AG04450 (cell line): ENCODE data around the gene VWA2. TPM values are rescaled to one million over a fixed set of nuclear protein-coding genes. Genes with fewer than 3 reads are reported as not detected.

Source experiments
- CTCF ChIA-PET: fragments of 300-600, 350-600 bp; formaldehyde crosslinking; extraction: SDS; loops from one replicate; lab custom pipeline; 2022; ENCODE audit warnings: antibody characterized with exemption, inconsistent platforms; lab: Charles Lee
- POLR2A ChIA-PET: fragments of 350-600 bp; formaldehyde crosslinking; extraction: SDS; loops from one replicate; lab custom pipeline; 2021; ENCODE audit warnings: antibody characterized with exemption, inconsistent platforms; lab: Yijun Ruan, JAX
- DNase-seq: peaks from one replicate; pipeline ENCODE4 v3.0.0-alpha.2; 2011; ENCODE audit warnings: low read depth, low spot score
- H3K27ac ChIP-seq: one replicate; pipeline ENCODE4 v1.5.1; 2012; ENCODE audit warnings: low read depth, low read length, control low read depth
- H3K27me3 ChIP-seq: one replicate; pipeline ENCODE4 v1.6.0; 2012; ENCODE audit warnings: low read length; ENCODE audit not compliant: control insufficient read depth, insufficient read depth
- H3K4me3 ChIP-seq: 2 replicates; pipeline ENCODE4 v1.5.1; 2011; ENCODE audit warnings: mild to moderate bottlenecking, low read depth, low read length, control low read depth
- H3K9me3 ChIP-seq: 2 replicates; pipeline ENCODE4 v1.5.1; 2012; ENCODE audit warnings: low read length; ENCODE audit not compliant: control insufficient read depth, insufficient read depth
- polyA plus RNA-seq: library from polyadenylated mRNA; depleted of rRNA; stranded (reverse); fragments of >200 nt; gene quantifications from 2 replicates; pipeline ENCODE4 v1.2.3, GENCODE V29; 2011
- TF ChIP-seq, protein P1 (sequence below): IDR thresholded peaks from 2 replicates; pipeline ENCODE4 v1.5.1; 2011; ENCODE audit warnings: low read depth, low read length, control low read depth, inconsistent platforms

The VWA2 gene
- polyA plus RNA-seq, 1 experiment, result not detected

DNA sequence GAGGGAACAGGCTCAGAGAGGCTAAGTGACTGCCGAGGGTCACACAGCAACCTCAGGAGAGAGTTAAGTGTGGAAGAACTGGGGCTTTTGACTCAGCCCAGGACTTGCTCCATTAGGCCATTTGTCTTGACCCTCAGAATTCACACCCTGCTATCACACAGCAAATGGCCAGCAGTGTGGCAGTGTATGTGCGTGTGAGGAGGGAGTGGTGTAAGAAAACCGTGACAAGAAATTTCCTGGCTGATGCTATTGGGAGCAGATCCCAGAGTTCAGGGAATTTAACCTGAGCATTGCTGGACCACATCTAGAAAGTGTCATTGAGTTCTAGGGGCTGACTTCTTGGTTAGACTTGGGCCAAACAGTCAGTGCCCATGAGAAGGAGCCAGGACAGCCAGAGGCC lies 18.4 kb downstream of the VWA2 start:
- CTCF ChIA-PET, result no interaction called here

DNA sequence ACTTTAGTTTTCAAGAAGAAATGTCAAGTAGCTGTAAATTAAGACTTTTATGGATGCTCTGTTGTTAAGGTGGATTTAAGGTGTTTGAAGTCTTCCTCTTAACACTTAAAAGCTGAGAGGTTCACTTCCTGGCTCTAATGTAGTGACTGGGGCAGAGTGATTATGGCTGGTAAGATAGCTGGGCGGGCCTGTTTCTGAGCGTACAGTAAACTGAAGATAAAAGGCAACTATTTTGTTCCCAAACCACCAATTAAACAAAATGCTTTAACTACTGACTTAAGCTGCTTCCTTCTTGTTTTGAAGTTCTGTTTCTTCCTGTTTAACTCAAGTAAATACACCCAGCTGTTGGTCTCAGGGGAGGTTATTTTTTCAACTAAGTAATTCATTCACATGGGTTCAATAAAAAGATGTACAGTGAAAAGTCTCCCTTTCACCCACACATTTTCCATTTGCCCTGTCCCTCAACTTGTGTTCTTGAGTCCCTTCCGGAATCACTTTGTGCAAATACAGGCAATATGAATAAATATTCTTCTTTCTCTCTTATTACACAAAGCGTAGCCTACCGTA lies 19.3 kb downstream of the VWA2 start:
- CTCF ChIA-PET, result interaction anchor here (0.6 to 0.9 kb wide), 3 partner anchors 9 to 46 kb away, joined by 3 read pairs; no protein-coding TSS in a partner anchor

More for the DNA sequence above, 18.4 kb downstream of the VWA2 start:
- no peak overlapping the region for H3K27ac ChIP-seq
- no peaks in the 10 kb centered on the region; the same call in 1 of the 2 replicates for H3K9me3 ChIP-seq
- no peak for DNase-seq
- no peak overlapping the region for H3K4me3 ChIP-seq
- H3K27me3 ChIP-seq, result no peaks in the 10 kb centered on the region
- TF ChIP-seq, protein P1, sequence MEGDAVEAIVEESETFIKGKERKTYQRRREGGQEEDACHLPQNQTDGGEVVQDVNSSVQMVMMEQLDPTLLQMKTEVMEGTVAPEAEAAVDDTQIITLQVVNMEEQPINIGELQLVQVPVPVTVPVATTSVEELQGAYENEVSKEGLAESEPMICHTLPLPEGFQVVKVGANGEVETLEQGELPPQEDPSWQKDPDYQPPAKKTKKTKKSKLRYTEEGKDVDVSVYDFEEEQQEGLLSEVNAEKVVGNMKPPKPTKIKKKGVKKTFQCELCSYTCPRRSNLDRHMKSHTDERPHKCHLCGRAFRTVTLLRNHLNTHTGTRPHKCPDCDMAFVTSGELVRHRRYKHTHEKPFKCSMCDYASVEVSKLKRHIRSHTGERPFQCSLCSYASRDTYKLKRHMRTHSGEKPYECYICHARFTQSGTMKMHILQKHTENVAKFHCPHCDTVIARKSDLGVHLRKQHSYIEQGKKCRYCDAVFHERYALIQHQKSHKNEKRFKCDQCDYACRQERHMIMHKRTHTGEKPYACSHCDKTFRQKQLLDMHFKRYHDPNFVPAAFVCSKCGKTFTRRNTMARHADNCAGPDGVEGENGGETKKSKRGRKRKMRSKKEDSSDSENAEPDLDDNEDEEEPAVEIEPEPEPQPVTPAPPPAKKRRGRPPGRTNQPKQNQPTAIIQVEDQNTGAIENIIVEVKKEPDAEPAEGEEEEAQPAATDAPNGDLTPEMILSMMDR, result no peak
- POLR2A ChIA-PET, result no interaction called here

DNA sequence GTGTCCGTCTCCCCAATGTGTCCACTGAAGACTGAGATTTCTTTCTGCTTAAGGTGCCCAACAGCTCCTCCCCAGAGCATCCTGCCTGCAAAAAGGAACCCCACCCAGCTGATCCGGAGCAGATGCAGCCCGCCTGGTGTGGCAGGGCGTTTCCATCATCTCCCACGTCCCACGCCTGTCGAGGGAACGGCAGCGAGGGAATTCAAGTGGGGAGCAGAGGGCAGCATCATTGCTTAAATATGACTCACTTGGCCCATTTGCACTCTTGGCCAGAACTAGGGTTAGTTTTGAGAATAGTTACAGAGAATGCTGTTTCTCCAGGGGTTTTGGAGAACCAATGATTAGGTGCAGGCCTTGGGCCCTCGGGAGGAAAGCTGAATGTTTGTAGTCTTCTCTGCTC lies 20.8 kb downstream of the VWA2 start:
- DNase-seq, result no peak
- Histone ChIP-seq H3K27me3 (no peaks in the 10 kb centered on the region), H3K9me3 (no peaks in the 10 kb centered on the region; the same call in 1 of the 2 replicates), H3K27ac (no peak overlapping the region), H3K4me3 (no peak overlapping the region)
- POLR2A ChIA-PET, result no interaction called here
- TF ChIP-seq, protein P1, result no peak
- CTCF ChIA-PET, result interaction anchor here (0.9 to 1.2 kb wide), 2 partner anchors 12 to 44 kb away, joined by 3 read pairs; no protein-coding TSS in a partner anchor

More for the DNA sequence above, 19.3 kb downstream of the VWA2 start:
- POLR2A ChIA-PET, result no interaction called here
- Histone ChIP-seq H3K9me3 (no peaks in the 10 kb centered on the region; the same call in 1 of the 2 replicates), H3K27me3 (no peaks in the 10 kb centered on the region), H3K4me3 (no peak overlapping the region), H3K27ac (no peak overlapping the region)
- DNase-seq, result no peak
- TF ChIP-seq, protein P1, result no peak

DNA sequence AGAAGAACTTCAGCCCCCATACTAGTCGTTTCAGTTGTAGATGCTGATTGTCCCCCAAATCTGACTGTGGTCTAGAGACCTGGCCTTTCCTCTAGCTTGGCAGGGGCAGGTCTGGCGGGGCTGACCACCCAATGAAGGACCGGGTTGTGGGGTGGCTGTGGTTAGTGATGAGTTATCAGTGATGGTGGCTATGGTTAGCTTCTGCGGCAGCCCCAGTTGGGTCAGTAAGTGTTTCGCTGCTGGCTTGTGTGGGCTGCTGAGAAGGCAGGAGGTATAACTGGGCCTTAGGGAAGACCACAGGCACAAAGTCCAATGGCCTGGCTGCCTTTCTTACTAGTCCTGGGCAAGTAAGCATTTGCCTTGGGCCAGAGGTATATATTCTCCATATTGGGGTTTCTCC lies 21.3 kb downstream of the VWA2 start:
- H3K27me3 ChIP-seq, result no peaks in the 10 kb centered on the region
- TF ChIP-seq, protein P1, result no peak
- ChIA-PET CTCF (interaction anchor here (0.9 to 1.2 kb wide), 2 partner anchors 12 to 44 kb away, joined by 3 read pairs; no protein-coding TSS in a partner anchor), POLR2A (no interaction called here)
- no peak for DNase-seq
- no peak overlapping the region for H3K4me3 ChIP-seq
- no peak overlapping the region for H3K27ac ChIP-seq
- no peaks in the 10 kb centered on the region; the same call in 1 of the 2 replicates for H3K9me3 ChIP-seq

DNA sequence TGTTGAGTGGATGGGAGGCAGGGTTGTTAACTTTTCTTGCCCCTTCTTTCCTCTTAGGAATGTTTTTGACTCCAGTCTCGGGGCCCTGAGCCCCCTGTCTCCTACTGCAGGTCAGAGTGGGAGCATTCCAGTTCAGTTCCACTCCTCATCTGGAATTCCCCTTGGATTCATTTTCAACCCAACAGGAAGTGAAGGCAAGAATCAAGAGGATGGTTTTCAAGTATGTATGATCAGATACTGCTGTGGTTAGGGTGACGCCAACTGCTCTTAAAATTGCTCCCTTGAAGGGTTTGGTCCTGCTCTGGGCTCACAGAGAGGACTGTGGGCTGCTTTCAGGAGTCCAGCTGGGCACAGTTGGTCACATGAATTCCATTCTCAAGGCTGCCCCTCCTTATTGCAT lies 22.0 kb downstream of the VWA2 start:
- no peaks in the 10 kb centered on the region; the same call in 1 of the 2 replicates for H3K9me3 ChIP-seq
- DNase-seq, result no peak
- ChIA-PET POLR2A (no interaction called here), CTCF (interaction anchor here (0.9 to 1.2 kb wide), 2 partner anchors 9 to 11 kb away, joined by 3 read pairs; no protein-coding TSS in a partner anchor)
- no peak overlapping the region for H3K4me3 ChIP-seq
- no peaks in the 10 kb centered on the region for H3K27me3 ChIP-seq
- TF ChIP-seq, protein P1, result no peak
- H3K27ac ChIP-seq, result no peak overlapping the region
